A549 (cell line): ENCODE data around the gene KCNA5.

Experiments
- CHD4 ChIP-seq: fragments of 200-600 bp; sonication (generic); IDR thresholded peaks from 2 replicates; pipeline ENCODE4 v1.6.1; 2016; ENCODE audit warnings: antibody characterized with exemption, mild to moderate bottlenecking, borderline replicate concordance
- CTCF ChIP-seq: fragments of >200 bp; sonication (Bioruptor Twin); formaldehyde crosslinking; IDR thresholded peaks from 3 replicates; pipeline ENCODE4 v1.5.1; 2016
- JUNB ChIP-seq: fragments of >200 bp; sonication (Bioruptor Twin); formaldehyde crosslinking; IDR thresholded peaks from 2 replicates; pipeline ENCODE4 v1.6.1; 2016
- MYC ChIP-seq: IDR thresholded peaks from 2 replicates; pipeline ENCODE4 v1.6.1; 2012; ENCODE audit warnings: mild to moderate bottlenecking, inconsistent platforms, low read length, improper control_type of control experiment, borderline replicate concordance

GRCh38 chr12:5087831-5088554 is 44.3 kb downstream of the KCNA5 start:
- no peak for TF ChIP-seq CHD4
- TF ChIP-seq CTCF: no peak
- TF ChIP-seq MYC: no peak
- no peak for TF ChIP-seq JUNB
